Measurements from ENCODE around the gene CREG1. TPM values are rescaled to one million over a fixed set of nuclear protein-coding genes. Genes with fewer than 3 reads are reported as not detected.
"Not testable (repeated sequence)": the region's sequence is repeated elsewhere in the genome, so short reads cannot be mapped to it uniquely, and the experiment has no call there.

Gene CREG1
- total and polyA plus RNA-seq, 8 donors: 21.4 to 48.1 (median 40.1) TPM

DNA sequence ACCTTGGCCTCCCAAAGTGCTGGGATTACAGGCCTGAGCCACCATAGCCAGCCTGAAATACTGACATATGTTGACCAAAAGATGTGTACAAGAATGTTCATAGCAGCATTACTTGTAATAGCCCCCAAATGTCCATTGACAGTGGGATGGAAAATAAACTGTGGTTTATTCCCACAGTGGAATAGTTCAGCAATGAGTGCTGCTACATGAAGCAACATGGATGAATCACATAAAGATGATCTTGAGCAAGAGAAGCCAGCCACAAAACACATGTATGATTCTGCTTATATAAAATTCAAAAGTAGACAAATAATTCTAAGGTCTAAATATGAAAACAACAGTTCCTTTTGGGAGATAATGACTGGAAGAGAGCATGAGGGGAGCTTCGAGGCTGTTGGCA lies 9.1 kb upstream of the CREG1 start:
- no peaks in the 10 kb centered on the region for H3K4me1 ChIP-seq
- 50 to 81% methylated on average over 1 of the region's 1 CpG for WGBS, 2 donors

DNA sequence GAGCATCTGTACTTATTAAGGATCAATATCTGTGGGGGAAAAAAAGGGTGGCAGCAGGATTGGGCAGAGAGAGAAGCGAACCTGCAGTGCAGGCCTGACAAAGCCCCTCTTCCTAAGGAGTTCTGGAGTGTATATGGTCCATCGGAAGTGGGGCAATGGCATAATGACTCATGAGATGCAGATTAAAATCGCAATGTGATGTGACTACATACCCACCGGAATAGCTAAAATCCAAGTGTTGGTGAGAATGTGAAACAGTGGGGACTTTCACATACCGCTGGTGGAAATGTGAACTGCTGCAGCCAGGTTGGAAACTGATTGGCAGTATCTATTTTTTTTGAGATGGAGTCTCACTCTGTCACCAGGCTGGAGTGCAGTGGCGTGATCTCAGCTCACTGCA lies 8.2 kb upstream of the CREG1 start:
- H3K36me3 ChIP-seq: no peaks in the 10 kb centered on the region
- no peaks in the 10 kb centered on the region for H3K4me1 ChIP-seq
- intact Hi-C loops (cut with DNase I): no loop called here
- no peak overlapping the region for H3K4me3 ChIP-seq
- no peak overlapping the region for H3K27ac ChIP-seq
- 90 to 96% methylated on average over 6 of the region's 6 CpGs for WGBS, 2 donors
- H3K9me3 ChIP-seq: no peaks in the 10 kb centered on the region
- H3K27me3 ChIP-seq: no peaks in the 10 kb centered on the region
- TF ChIP-seq, protein P1, sequence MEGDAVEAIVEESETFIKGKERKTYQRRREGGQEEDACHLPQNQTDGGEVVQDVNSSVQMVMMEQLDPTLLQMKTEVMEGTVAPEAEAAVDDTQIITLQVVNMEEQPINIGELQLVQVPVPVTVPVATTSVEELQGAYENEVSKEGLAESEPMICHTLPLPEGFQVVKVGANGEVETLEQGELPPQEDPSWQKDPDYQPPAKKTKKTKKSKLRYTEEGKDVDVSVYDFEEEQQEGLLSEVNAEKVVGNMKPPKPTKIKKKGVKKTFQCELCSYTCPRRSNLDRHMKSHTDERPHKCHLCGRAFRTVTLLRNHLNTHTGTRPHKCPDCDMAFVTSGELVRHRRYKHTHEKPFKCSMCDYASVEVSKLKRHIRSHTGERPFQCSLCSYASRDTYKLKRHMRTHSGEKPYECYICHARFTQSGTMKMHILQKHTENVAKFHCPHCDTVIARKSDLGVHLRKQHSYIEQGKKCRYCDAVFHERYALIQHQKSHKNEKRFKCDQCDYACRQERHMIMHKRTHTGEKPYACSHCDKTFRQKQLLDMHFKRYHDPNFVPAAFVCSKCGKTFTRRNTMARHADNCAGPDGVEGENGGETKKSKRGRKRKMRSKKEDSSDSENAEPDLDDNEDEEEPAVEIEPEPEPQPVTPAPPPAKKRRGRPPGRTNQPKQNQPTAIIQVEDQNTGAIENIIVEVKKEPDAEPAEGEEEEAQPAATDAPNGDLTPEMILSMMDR (IDR thresholded peaks at IDR 0.05): no peak
- no peak for FAIRE-seq
- ATAC-seq: no peak
- DNase-seq: no peak

More for the DNA sequence above, 9.1 kb upstream of the CREG1 start:
- intact Hi-C loops (cut with DNase I): no loop called here
- ATAC-seq (no peak), FAIRE-seq (no peak), DNase-seq (no peak)
- no peaks in the 10 kb centered on the region for H3K27me3 ChIP-seq
- no peaks in the 10 kb centered on the region for H3K9me3 ChIP-seq
- TF ChIP-seq, protein P1 (IDR thresholded peaks at IDR 0.05): no peak
- no peak overlapping the region for H3K4me3 ChIP-seq
- H3K27ac ChIP-seq: no peak overlapping the region
- no peaks in the 10 kb centered on the region for H3K36me3 ChIP-seq

DNA sequence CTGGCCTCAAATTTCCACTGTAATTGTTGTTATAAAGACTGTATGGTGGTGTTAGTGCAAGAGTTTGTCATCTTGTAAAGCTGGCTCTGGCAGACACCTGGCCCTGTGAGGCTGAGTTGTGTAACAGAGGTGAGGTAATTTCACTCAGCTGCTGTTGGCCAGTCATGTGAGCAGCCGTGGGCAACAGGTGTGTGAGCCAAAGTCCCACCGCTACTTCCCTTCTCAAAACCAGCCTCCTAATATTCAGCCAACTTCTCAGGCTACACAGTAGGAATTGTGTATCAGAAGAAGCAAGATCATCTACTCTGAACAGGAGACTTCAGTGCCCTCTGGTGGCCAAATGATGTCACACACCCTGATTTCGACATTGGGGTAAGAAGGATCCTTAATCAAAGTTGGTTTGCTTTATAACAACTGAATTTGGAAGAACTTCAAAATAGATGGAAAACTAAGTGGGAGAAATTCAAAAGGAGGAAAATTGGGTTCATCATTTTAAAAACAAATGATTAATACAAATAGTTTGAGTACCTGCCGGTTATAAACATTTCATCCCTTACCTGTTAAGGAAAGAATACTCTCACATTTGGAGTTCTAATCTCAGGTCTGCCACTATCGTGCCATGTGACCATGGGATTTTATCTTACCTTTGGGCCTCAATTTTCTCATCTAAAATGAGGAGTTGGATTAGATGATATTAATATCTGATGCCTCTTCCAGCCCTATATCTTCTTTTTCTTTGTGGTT lies 2.6 kb upstream of the CREG1 start:
- peak; percentile 38 to 67 (median 60) for ATAC-seq
- WGBS, 2 donors: 5 to 6% methylated on average over 5 of the region's 5 CpGs
- intact Hi-C loops (cut with DNase I): no loop called here

GRCh38 chr1:167555072-167555471 lies 1.5 kb upstream of the CREG1 start:
- 98 to 100% methylated on average over 1 of the region's 1 CpG for WGBS, 2 donors
- FAIRE-seq; H3K27me3 ChIP-seq; H3K4me3 ChIP-seq; H3K9me3 ChIP-seq; DNase-seq; intact Hi-C loops (cut with DNase I); H3K36me3 ChIP-seq; ATAC-seq: not testable (repeated sequence)
- peaks cover 4 to 15% (median 15%) of the 10 kb centered on the region in 3 donors for H3K4me1 ChIP-seq
- H3K27ac ChIP-seq: peak overlapping the region in 1 of 4 donors; percentile 67

More for the DNA sequence above, 2.6 kb upstream of the CREG1 start:
- TF ChIP-seq, protein P1 (IDR thresholded peaks at IDR 0.05): peak; percentile 69 to 88 (median 82)
- H3K27me3 ChIP-seq: no peaks in the 10 kb centered on the region
- no peaks in the 10 kb centered on the region for H3K9me3 ChIP-seq
- no peaks in the 10 kb centered on the region for H3K36me3 ChIP-seq
- H3K4me1 ChIP-seq: peaks cover 4 to 15% (median 14%) of the 10 kb centered on the region in 3 donors
- H3K4me3 ChIP-seq: no peak overlapping the region
- DNase-seq: peak; percentile 67 to 83 (median 71)
- peak; percentile 91 for FAIRE-seq
- peak overlapping the region in 2 of 4 donors; percentile 31 to 67 for H3K27ac ChIP-seq

DNA sequence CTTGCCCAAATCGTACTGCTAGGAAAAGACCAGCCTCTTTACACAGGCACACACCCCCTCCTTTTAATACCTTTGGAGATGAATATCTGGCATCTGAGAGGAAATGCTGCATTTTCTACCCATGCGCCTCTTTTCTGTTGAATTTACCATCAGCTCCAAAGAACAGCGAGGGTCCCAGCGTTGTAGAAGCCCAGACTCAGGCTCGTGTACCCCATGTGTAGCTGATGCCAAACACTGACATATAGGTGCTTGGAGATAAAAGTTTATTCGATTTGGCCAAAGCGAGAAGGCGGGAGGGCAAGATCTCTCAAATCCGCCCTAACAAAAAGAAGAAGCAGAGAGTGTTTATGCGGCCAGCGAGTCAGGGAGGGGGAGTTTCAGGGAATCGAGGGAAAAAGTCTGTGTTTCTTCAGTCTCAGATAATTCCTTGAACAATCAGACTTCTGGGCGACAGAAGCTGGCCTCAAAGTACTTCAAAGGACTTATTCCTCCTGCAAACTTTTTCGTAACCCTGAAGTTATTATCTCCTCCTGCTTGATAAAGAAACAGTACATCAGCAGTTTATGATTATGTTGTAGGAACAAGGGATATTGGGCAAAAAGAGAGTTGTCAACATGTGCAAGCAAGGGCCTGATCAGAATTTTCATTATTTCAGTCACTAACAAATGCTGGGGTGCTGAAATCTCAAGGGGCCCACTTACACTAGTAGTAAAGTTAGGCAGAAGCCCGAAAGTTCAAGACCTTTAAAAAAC lies 642 bp upstream of the CREG1 start:
- 8 to 9% methylated on average over 15 of the region's 15 CpGs for WGBS, 2 donors
- DNase-seq: no peak
- no peaks in the 10 kb centered on the region for H3K36me3 ChIP-seq
- H3K27ac ChIP-seq: peak overlapping the region in 3 of 4 donors; percentile 76 to 84 (median 79)
- no peak for FAIRE-seq
- peaks cover 4 to 15% (median 15%) of the 10 kb centered on the region in 3 donors for H3K4me1 ChIP-seq
- H3K9me3 ChIP-seq: no peaks in the 10 kb centered on the region
- intact Hi-C loops (cut with DNase I): no loop called here
- ATAC-seq: no peak
- no peaks in the 10 kb centered on the region for H3K27me3 ChIP-seq
- peak overlapping the region; percentile 63 to 95 (median 76) for H3K4me3 ChIP-seq
- TF ChIP-seq, protein P1 (IDR thresholded peaks at IDR 0.05): no peak
